Sigmoid colon (tissue), 7 donors: Measurements from ENCODE around the gene SLC2A11. TPM values are rescaled to one million over a fixed set of nuclear protein-coding genes. Genes with fewer than 3 reads are reported as not detected.
"Not testable (repeated sequence)": the region's sequence is repeated elsewhere in the genome, so short reads cannot be mapped to it uniquely, and the experiment has no call there.

Experiments
- DNase-seq: peaks from one replicate; pipeline ENCODE4 v3.0.0-alpha.2; 2019
- H3K27ac ChIP-seq, 4 donors: fragments of 200-600 bp; sonication (generic); one replicate each; pipeline ENCODE4 v1.5.1; 2016 to 2019; ENCODE audit warnings: mild to moderate bottlenecking in 1 of 4
- H3K27me3 ChIP-seq, 3 donors: fragments of 200-600 bp; sonication (generic); one replicate each; pipeline ENCODE4 v1.5.1; 2019; ENCODE audit warnings: mild to moderate bottlenecking in 1 of 3
- H3K36me3 ChIP-seq, 4 donors: fragments of 200-600 bp; sonication (generic); one replicate each; pipeline ENCODE4 v1.5.1; 2016 to 2019
- H3K4me1 ChIP-seq, 4 donors: fragments of 200-600 bp; sonication (generic); one replicate each; pipeline ENCODE4 v1.5.1; 2017 to 2019
- H3K4me3 ChIP-seq, 4 donors: fragments of 200-600 bp; sonication (generic); one replicate each; pipeline ENCODE4 v1.5.1; 2017 to 2019; ENCODE audit warnings: mild to moderate bottlenecking in 2 of 4, moderate library complexity in 1 of 4
- H3K9me3 ChIP-seq, 4 donors: fragments of 200-600 bp in 3 of 4; sonication (generic) in 3 of 4; one replicate each; pipeline versions ENCODE4 v1.5.1 to v1.6.1; 2013 to 2019
- EP300 ChIP-seq, 4 donors: sonication (generic); formaldehyde crosslinking; IDR thresholded peaks; one replicate each; pipeline ENCODE4 v1.6.1; 2017; ENCODE audit warnings: antibody characterized with exemption in 4 of 4
- POLR2A ChIP-seq, 2 donors: fragments of 450-650 bp; IDR thresholded peaks; one replicate each; pipeline ENCODE4 v1.6.1; 2016; ENCODE audit warnings: antibody characterized with exemption in 2 of 2, mild to moderate bottlenecking in 2 of 2, moderate library complexity in 2 of 2
- POLR2AphosphoS5 ChIP-seq, 4 donors: sonication (generic); formaldehyde crosslinking; IDR thresholded peaks; one replicate each; pipeline ENCODE4 v1.6.1; 2017; ENCODE audit warnings: antibody characterized with exemption in 4 of 4
- WGBS, 2 donors: extraction: QIAGEN DNeasy Blood & Tissue Kit; methylation state at CpG; one replicate each; pipeline ENCODE4 v1.1.7; 2013; 5-methylcytosine and 5-hydroxymethylcytosine counted together
- intact Hi-C: fragments of 100-400 bp; cut with DNase I; formaldehyde crosslinking; loops from one replicate; pipeline ENCODE4 v1.15.1; 2023
- polyA plus RNA-seq, 3 donors: library from polyadenylated mRNA; stranded (reverse); fragments of 200-250 nt; gene quantifications; one replicate each; pipeline ENCODE4 v1.2.3, GENCODE V29; 2013
- total RNA-seq, 4 donors: library from RNA; depleted of rRNA; stranded (reverse); fragments of >200 nt; gene quantifications; one replicate each; pipeline ENCODE4 v1.1.0, GENCODE V29; 2016
- TF ChIP-seq, protein P1 (sequence below), 4 experiments: fragments of 450-650 bp in 3 of 4; fragments of 200-600 bp in 1 of 4; IDR thresholded peaks; one replicate each; pipeline ENCODE4 v1.5.1; 2016 to 2019; ENCODE audit warnings: antibody characterized with exemption in 4 of 4, mild to moderate bottlenecking in 3 of 4, moderate library complexity in 2 of 4
- donor health status: healthy with polysubstance abuse.
- donor health status: Bipolar disorder and iron deficiency.
- donor health status: healthy.

SLC2A11 gene
- total and polyA plus RNA-seq, 7 donors, result 4.8 to 23.5 (median 13.8) TPM

GRCh38 chr22:23858484-23858815 is 775 bp downstream of the SLC2A11 start:
- Histone ChIP-seq H3K4me3 (peak overlapping the region in 3 of 4 donors; percentile 53 to 78 (median 71)), H3K9me3 (no peaks in the 10 kb centered on the region), H3K27ac (peak overlapping the region; percentile 94 to 99 (median 98)), H3K4me1 (peaks cover 0 to 22% (median 17%) of the 10 kb centered on the region in 4 donors), H3K36me3 (peaks cover 0 to 9% (median 0%) of the 10 kb centered on the region in 4 donors), H3K27me3 (no peaks in the 10 kb centered on the region)
- intact Hi-C loops, result loop anchor here (5.0 kb wide), 2 partner anchors 34 to 141 kb away; partner anchors contain the start of gene MIF
- TF ChIP-seq, protein P1, sequence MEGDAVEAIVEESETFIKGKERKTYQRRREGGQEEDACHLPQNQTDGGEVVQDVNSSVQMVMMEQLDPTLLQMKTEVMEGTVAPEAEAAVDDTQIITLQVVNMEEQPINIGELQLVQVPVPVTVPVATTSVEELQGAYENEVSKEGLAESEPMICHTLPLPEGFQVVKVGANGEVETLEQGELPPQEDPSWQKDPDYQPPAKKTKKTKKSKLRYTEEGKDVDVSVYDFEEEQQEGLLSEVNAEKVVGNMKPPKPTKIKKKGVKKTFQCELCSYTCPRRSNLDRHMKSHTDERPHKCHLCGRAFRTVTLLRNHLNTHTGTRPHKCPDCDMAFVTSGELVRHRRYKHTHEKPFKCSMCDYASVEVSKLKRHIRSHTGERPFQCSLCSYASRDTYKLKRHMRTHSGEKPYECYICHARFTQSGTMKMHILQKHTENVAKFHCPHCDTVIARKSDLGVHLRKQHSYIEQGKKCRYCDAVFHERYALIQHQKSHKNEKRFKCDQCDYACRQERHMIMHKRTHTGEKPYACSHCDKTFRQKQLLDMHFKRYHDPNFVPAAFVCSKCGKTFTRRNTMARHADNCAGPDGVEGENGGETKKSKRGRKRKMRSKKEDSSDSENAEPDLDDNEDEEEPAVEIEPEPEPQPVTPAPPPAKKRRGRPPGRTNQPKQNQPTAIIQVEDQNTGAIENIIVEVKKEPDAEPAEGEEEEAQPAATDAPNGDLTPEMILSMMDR (IDR thresholded peaks at IDR 0.05), result peak in 2 of 4 experiments; percentile 3 to 36
- TF ChIP-seq EP300 (IDR thresholded peaks at IDR 0.05), result no peak
- TF ChIP-seq POLR2A (IDR thresholded peaks at IDR 0.05), result no peak
- TF ChIP-seq POLR2AphosphoS5 (IDR thresholded peaks at IDR 0.05), result no peak
- 48 to 72% methylated on average over 7 of the region's 7 CpGs for WGBS, 2 donors
- no peak for DNase-seq

GRCh38 chr22:23859201-23859600 is 1.5 kb downstream of the SLC2A11 start:
- Histone ChIP-seq H3K9me3 (no peaks in the 10 kb centered on the region), H3K27me3 (no peaks in the 10 kb centered on the region), H3K4me3 (no peak overlapping the region), H3K27ac (no peak overlapping the region), H3K36me3 (peaks cover 0 to 9% (median 0%) of the 10 kb centered on the region in 4 donors), H3K4me1 (peaks cover 0 to 22% (median 17%) of the 10 kb centered on the region in 4 donors)
- no peak for DNase-seq
- WGBS, 2 donors, result 96 to 99% methylated on average over 4 of the region's 4 CpGs
- intact Hi-C loops, result loop anchor here (5.0 kb wide), 2 partner anchors 33 to 142 kb away; partner anchors contain the start of gene MIF
- no peak for TF ChIP-seq POLR2A (IDR thresholded peaks at IDR 0.05)

DNA sequence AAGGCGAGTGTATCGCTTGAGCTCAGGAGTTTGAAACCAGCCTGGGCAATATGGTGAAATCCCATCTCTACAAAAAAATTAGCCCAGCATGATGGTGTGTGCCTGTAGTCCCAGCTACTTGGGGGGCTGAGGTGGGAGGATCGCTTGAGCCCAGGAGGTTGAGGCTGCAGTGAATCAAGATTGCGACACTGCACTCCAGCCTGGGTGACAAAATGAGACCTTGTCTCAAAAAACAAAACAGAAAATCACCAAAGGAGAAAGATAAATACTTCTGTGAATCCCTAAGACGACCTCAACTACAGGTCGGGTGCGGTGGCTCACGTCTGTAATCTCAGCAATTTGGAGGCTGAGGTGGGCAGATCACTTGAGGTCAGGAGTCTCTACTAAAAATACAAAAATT is 2.5 kb downstream of the SLC2A11 start:
- intact Hi-C loops, DNase-seq: not testable (repeated sequence)

GRCh38 chr22:23862103-23862502 is 4.4 kb downstream of the SLC2A11 start:
- 75 to 82% methylated on average over 3 of the region's 3 CpGs for WGBS, 2 donors
- Histone ChIP-seq H3K27ac (no peak overlapping the region), H3K4me3 (no peak overlapping the region), H3K9me3 (no peaks in the 10 kb centered on the region), H3K4me1 (peaks cover 0 to 12% (median 11%) of the 10 kb centered on the region in 4 donors), H3K36me3 (peaks cover 0 to 19% (median 0%) of the 10 kb centered on the region in 4 donors), H3K27me3 (no peaks in the 10 kb centered on the region)
- DNase-seq, result no peak
- intact Hi-C loops, result no loop called here
- TF ChIP-seq POLR2AphosphoS5 (IDR thresholded peaks at IDR 0.05) (no peak), POLR2A (IDR thresholded peaks at IDR 0.05) (no peak), EP300 (IDR thresholded peaks at IDR 0.05) (no peak)
- TF ChIP-seq, protein P1 (IDR thresholded peaks at IDR 0.05), result no peak

More for the DNA sequence above, 2.5 kb downstream of the SLC2A11 start:
- H3K36me3 ChIP-seq, H3K9me3 ChIP-seq, H3K27ac ChIP-seq, H3K27me3 ChIP-seq, H3K4me3 ChIP-seq: not testable (repeated sequence)
- peaks cover 0 to 22% (median 17%) of the 10 kb centered on the region in 4 donors for H3K4me1 ChIP-seq
- WGBS, 2 donors, result 89 to 95% methylated on average over 8 of the region's 8 CpGs

GRCh38 chr22:23864499-23865154 is 7.0 kb downstream of the SLC2A11 start:
- DNase-seq, H3K4me3 ChIP-seq, H3K4me1 ChIP-seq, H3K27me3 ChIP-seq, H3K27ac ChIP-seq, intact Hi-C loops, H3K9me3 ChIP-seq: not testable (repeated sequence)
- 69 to 83% methylated on average over 11 of the region's 11 CpGs for WGBS, 2 donors
- H3K36me3 ChIP-seq, result peaks cover 0 to 45% (median 8%) of the 10 kb centered on the region in 4 donors

- peaks cover 0 to 52% (median 8%) of the 10 kb centered on the region in 4 donors for H3K36me3 ChIP-seq
- H3K27me3 ChIP-seq, result no peaks in the 10 kb centered on the region
- no peak for DNase-seq
- intact Hi-C loops, result no loop called here
- no peaks in the 10 kb centered on the region for H3K4me1 ChIP-seq
- WGBS, 2 donors, result 93 to 96% methylated on average over 4 of the region's 4 CpGs
- H3K4me3 ChIP-seq, result no peak overlapping the region
- H3K27ac ChIP-seq, result no peak overlapping the region
- H3K9me3 ChIP-seq, result no peaks in the 10 kb centered on the region
- TF ChIP-seq POLR2AphosphoS5 (IDR thresholded peaks at IDR 0.05) (no peak), POLR2A (IDR thresholded peaks at IDR 0.05) (no peak), EP300 (IDR thresholded peaks at IDR 0.05) (no peak)
- TF ChIP-seq, protein P1 (IDR thresholded peaks at IDR 0.05), result no peak
These were observed 10.9 kb downstream of the SLC2A11 start for GRCh38 chr22:23868580-23868979.
